Osteoblast (primary cell): Measurements from ENCODE around the gene LDHB. TPM values are rescaled to one million over a fixed set of nuclear protein-coding genes. Genes with fewer than 3 reads are reported as not detected.
"Not testable (repeated sequence)": the region's sequence is repeated elsewhere in the genome, so short reads cannot be mapped to it uniquely, and the experiment has no call there.

Experiments used
- DNase-seq: peaks from one replicate; pipeline ENCODE4 v3.0.0; 2011; ENCODE audit warnings: low spot score, mixed read lengths; ENCODE audit not compliant: insufficient read length; ENCODE audit errors: missing footprints
- H2AFZ ChIP-seq: 2 replicates; pipeline ENCODE4 v1.6.0; 2011; ENCODE audit warnings: mild to moderate bottlenecking, low read length
- H3K27ac ChIP-seq: 2 replicates; pipeline ENCODE4 v1.5.1; 2011; ENCODE audit warnings: mild to moderate bottlenecking, low read depth, low read length, moderate library complexity
- H3K27me3 ChIP-seq: 2 replicates; pipeline ENCODE4 v1.6.0; 2012; ENCODE audit warnings: mild to moderate bottlenecking, control low read depth, inconsistent platforms, low read length, moderate library complexity; ENCODE audit not compliant: insufficient read depth
- H3K36me3 ChIP-seq: 2 replicates; pipeline ENCODE4 v1.5.1; 2011; ENCODE audit warnings: mild to moderate bottlenecking, low read length, control low read depth, moderate library complexity; ENCODE audit not compliant: insufficient read depth
- H3K4me1 ChIP-seq: 2 replicates; pipeline ENCODE4 v1.5.1; 2011; ENCODE audit warnings: mild to moderate bottlenecking, low read length, control low read depth, moderate library complexity; ENCODE audit not compliant: insufficient read depth
- H3K4me2 ChIP-seq: 2 replicates; pipeline ENCODE4 v1.6.0; 2011; ENCODE audit warnings: mild to moderate bottlenecking, low read length; ENCODE audit not compliant: insufficient read depth
- H3K4me3 ChIP-seq: fragments of 200-600 bp; sonication (generic); 3 replicates; pipeline ENCODE4 v1.5.1; 2012; ENCODE audit warnings: mild to moderate bottlenecking, low read length, inconsistent platforms; ENCODE audit not compliant: insufficient read depth
- H3K79me2 ChIP-seq: 2 replicates; pipeline ENCODE4 v1.6.0; 2012; ENCODE audit warnings: mild to moderate bottlenecking, low read length, control low read depth, inconsistent platforms; ENCODE audit not compliant: insufficient read depth
- H3K9me3 ChIP-seq: 2 replicates; pipeline ENCODE4 v1.5.1; 2011; ENCODE audit warnings: low read depth, low read length, control low read depth
- H4K20me1 ChIP-seq: 2 replicates; pipeline ENCODE4 v1.6.0; 2012; ENCODE audit warnings: mild to moderate bottlenecking, low read length, control low read depth; ENCODE audit not compliant: insufficient read depth
- total RNA-seq: library from RNA; depleted of rRNA; stranded (reverse); fragments of >200 nt; gene quantifications from 2 replicates; pipeline ENCODE4 v1.2.3, GENCODE V29; 2012
- TF ChIP-seq, protein P1 (sequence below): IDR thresholded peaks from 2 replicates; pipeline ENCODE4 v1.5.1; 2011; ENCODE audit warnings: mild to moderate bottlenecking, low read depth, low read length, moderate library complexity; ENCODE audit errors: extremely low read depth

LDHB gene
- total RNA-seq, 1 donor, result 422 TPM

- Histone ChIP-seq H4K20me1 (no peaks in the 10 kb centered on the region), H3K4me1 (no peaks in the 10 kb centered on the region), H3K4me3 (no peak overlapping the region), H2AFZ (no peak overlapping the region), H3K36me3 (no peaks in the 10 kb centered on the region), H3K79me2 (no peaks in the 10 kb centered on the region), H3K27ac (no peak overlapping the region), H3K27me3 (peaks cover 6% of the 10 kb centered on the region), H3K9me3 (no peaks in the 10 kb centered on the region), H3K4me2 (no peak overlapping the region)
- no peak for DNase-seq
- TF ChIP-seq, protein P1, sequence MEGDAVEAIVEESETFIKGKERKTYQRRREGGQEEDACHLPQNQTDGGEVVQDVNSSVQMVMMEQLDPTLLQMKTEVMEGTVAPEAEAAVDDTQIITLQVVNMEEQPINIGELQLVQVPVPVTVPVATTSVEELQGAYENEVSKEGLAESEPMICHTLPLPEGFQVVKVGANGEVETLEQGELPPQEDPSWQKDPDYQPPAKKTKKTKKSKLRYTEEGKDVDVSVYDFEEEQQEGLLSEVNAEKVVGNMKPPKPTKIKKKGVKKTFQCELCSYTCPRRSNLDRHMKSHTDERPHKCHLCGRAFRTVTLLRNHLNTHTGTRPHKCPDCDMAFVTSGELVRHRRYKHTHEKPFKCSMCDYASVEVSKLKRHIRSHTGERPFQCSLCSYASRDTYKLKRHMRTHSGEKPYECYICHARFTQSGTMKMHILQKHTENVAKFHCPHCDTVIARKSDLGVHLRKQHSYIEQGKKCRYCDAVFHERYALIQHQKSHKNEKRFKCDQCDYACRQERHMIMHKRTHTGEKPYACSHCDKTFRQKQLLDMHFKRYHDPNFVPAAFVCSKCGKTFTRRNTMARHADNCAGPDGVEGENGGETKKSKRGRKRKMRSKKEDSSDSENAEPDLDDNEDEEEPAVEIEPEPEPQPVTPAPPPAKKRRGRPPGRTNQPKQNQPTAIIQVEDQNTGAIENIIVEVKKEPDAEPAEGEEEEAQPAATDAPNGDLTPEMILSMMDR, result no peak
These were observed 54.9 kb downstream of the LDHB start for GRCh38 chr12:21602774-21603173.

DNA sequence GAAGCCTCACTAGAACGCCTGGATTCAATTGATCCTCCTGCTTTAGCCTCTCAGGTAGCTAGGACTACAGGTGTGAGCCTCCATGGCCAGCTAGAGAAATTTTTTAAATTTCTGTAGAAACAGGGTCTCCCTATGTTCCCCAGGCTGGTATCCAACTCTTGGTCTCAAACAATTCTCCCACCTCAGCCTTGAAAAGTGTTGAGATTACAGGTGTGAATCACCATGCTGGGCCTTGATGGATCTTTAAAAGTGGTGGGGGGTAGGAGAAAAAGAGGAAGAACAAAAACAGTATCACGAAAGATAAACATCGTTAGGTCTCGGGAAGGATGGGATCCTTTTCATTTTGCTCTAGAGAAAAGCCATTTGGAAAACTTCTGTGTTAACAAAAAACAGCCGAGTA, 57.4 kb downstream of the LDHB start:
- TF ChIP-seq, protein P1, result no peak

DNA sequence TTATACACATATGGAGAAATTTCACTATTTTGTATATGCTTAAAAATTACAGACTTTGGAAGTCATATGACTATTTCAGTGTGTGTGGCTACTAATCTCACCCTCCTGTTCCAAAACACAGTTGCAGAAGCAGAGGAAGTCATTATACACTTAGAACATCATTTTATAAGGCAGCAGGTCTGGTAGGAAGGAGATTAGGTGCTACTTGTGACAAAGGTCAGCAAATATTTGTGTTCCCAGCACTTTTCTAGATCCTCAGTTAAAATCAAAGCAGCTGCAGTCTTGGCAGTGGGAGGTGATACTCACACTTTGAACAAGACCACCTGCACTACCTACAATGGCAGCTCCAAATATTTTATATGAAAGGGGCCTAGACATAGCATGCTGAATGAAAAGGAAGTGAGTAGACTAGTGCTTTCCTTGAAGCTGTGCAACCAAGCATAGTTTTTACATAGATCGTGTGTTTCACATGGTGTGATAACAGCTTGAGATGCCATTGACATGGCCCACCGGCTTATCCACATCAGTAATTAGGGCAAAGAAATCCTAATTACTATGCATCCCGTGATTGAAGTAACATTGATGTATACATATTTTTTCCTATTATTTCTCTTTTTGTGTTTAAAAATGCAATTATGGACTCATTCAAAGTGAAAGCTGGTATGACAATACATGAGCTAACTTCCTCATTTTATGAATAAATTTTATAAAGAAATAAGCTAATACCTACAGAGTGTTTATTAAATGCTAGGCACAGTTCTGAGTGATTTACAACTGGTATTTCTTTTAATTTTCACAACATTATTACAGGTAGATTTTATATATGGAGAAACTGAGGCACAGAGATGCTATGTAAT, 58.3 kb downstream of the LDHB start:
- Histone ChIP-seq H4K20me1 (no peaks in the 10 kb centered on the region), H3K79me2 (no peaks in the 10 kb centered on the region), H2AFZ (no peak overlapping the region), H3K4me1 (no peaks in the 10 kb centered on the region), H3K9me3 (no peaks in the 10 kb centered on the region), H3K4me2 (no peak overlapping the region), H3K27ac (no peak overlapping the region), H3K4me3 (no peak overlapping the region), H3K36me3 (no peaks in the 10 kb centered on the region), H3K27me3 (peaks cover 1% of the 10 kb centered on the region)
- no peak for DNase-seq
- TF ChIP-seq, protein P1, result no peak

More for the DNA sequence above, 57.4 kb downstream of the LDHB start:
- H3K27me3 ChIP-seq, result peaks cover 6% of the 10 kb centered on the region
- H3K79me2 ChIP-seq, result no peaks in the 10 kb centered on the region
- no peak for DNase-seq
- H3K4me3 ChIP-seq, result no peak overlapping the region
- H3K4me2 ChIP-seq, result no peak overlapping the region
- H3K9me3 ChIP-seq, result no peaks in the 10 kb centered on the region
- H3K27ac ChIP-seq, result no peak overlapping the region
- no peak overlapping the region for H2AFZ ChIP-seq
- no peaks in the 10 kb centered on the region for H4K20me1 ChIP-seq
- no peaks in the 10 kb centered on the region for H3K36me3 ChIP-seq
- H3K4me1 ChIP-seq, result no peaks in the 10 kb centered on the region

DNA sequence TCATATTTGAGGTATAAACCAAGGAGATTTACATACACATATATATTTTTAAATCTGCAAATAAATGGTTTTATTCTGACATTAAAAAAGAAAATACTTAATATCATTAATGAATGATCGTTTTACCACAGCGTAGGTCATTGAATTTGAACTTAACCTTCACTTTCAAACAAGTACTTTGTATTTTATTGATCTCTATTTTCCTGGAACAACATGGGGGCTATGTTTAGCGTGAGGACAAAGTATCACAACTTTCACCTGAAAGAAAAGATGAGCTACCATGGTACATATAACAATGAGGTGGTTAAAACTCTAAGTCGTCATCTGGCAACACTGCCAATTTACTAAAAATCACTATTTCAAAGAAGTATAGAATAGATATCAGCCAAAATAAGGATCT, 59.0 kb downstream of the LDHB start:
- no peak overlapping the region for H3K4me2 ChIP-seq
- H3K4me3 ChIP-seq, result no peak overlapping the region
- H3K79me2 ChIP-seq, result no peaks in the 10 kb centered on the region
- DNase-seq, result no peak
- no peaks in the 10 kb centered on the region for H4K20me1 ChIP-seq
- H3K27ac ChIP-seq, result no peak overlapping the region
- no peaks in the 10 kb centered on the region for H3K36me3 ChIP-seq
- no peaks in the 10 kb centered on the region for H3K9me3 ChIP-seq
- no peaks in the 10 kb centered on the region for H3K27me3 ChIP-seq
- H2AFZ ChIP-seq, result no peak overlapping the region
- TF ChIP-seq, protein P1, result no peak
- H3K4me1 ChIP-seq, result no peaks in the 10 kb centered on the region

DNA sequence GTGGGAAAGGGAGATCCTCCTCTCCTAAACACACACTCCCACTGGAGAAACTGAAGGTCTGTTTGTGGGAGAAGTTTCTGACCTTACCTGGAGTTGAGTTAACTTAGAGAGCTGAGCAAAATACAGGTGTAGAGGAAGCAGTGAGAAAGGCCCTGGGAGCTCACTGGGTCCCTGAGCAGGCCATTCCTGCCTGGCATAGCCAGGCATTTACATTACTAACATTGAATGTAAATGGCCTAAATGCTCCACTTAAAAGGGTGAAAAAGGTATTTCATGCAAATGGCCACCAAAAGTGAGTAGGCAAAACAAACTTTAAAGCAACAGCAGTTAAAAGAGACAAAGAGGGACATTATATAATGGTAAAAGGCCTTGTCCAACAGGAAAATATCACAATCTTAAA, 62.3 kb downstream of the LDHB start:
- not testable (repeated sequence) for H3K79me2 ChIP-seq, H3K9me3 ChIP-seq, H3K4me3 ChIP-seq, H4K20me1 ChIP-seq, H3K36me3 ChIP-seq, H3K4me2 ChIP-seq, H2AFZ ChIP-seq, H3K27ac ChIP-seq, DNase-seq, H3K27me3 ChIP-seq, H3K4me1 ChIP-seq
